GM20000 (cell line): ENCODE measurements around the gene DMGDH.

Experiments used
- DNase-seq: peaks from one replicate; pipeline ENCODE4 v3.0.0; 2012; ENCODE audit warnings: low spot score
- TF ChIP-seq, protein P1 (sequence below): IDR thresholded peaks from 2 replicates; pipeline ENCODE4 v1.5.1; 2012; ENCODE audit warnings: mild to moderate bottlenecking, control low read depth; ENCODE audit errors: extremely low read depth, missing control alignments

The DMGDH gene

DNA sequence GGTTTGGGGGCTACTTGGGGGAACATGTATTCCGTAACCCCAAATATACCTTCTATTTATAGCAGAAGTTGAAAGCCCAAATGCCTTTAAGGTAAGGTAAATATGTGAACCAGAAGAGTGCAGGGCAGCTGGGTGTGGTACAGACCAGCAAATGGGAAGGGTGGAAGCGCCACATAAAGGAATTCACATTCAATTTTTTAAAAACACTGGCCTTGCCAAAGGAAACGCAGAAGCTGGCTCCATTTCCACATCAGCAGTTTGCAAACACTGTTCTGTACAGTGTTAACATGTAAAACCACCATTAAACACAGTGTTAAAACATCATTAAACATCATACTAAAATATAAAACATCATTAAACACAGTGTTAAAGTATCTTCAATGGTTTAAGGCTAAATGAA lies 38.6 kb upstream of the DMGDH start:
- DNase-seq: no peak
- TF ChIP-seq, protein P1, sequence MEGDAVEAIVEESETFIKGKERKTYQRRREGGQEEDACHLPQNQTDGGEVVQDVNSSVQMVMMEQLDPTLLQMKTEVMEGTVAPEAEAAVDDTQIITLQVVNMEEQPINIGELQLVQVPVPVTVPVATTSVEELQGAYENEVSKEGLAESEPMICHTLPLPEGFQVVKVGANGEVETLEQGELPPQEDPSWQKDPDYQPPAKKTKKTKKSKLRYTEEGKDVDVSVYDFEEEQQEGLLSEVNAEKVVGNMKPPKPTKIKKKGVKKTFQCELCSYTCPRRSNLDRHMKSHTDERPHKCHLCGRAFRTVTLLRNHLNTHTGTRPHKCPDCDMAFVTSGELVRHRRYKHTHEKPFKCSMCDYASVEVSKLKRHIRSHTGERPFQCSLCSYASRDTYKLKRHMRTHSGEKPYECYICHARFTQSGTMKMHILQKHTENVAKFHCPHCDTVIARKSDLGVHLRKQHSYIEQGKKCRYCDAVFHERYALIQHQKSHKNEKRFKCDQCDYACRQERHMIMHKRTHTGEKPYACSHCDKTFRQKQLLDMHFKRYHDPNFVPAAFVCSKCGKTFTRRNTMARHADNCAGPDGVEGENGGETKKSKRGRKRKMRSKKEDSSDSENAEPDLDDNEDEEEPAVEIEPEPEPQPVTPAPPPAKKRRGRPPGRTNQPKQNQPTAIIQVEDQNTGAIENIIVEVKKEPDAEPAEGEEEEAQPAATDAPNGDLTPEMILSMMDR: no peak

DNA sequence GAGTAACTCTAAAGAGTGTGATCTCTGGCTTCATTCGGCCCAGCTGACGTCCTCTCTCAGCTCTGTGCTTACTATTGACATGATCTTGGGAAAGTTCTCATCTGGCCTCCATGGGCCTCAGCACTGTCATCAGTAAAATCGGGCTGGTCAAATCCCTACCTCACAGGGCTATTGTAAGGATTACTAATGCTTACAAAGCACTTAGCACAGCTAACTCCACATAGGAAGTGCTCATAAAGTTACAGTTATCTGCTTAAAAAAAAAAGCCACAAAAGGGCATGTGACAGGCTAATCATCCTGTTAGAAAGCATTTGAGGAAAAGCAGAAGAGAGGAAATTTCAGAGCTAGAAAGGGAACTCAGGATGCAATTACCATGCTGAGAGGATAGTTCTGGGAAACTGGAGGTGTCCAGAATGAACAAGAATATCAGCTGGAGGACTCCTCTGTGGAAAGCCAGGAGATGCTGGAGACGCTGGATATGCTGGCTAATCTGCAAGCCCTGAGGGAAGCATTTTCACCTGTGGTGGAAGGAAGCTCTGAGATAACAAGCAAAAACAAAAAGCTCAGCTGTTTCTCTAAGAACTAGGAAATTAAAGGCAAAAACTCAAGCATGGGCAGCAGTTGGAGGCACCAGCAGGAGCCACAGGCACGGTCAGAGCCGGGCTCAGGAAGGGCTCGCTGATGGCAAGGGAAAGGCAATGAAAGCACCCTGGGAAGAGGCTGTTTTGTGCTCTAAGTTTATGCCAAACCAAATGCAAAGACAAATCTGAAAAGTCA lies 37.7 kb upstream of the DMGDH start:
- DNase-seq: no peak
- TF ChIP-seq, protein P1: no peak

DNA sequence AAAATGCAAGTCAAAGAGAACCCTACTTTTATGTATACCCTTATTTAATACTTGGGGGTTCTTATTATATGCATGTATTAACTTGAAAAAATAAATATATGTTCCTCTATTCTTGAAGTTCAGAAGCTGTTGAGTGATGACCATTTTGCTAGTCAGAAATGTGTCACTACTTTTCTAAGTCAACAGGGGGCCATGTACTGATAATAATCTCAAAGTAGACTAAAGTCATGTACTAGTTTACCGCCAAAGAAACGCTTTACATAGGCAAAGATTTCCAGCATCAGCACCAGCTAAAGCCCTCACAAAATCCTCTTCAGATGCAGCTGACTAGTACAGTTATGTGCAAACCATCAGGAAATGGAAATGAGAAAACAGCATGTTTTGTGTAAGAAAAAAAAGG lies 36.4 kb upstream of the DMGDH start:
- DNase-seq: no peak
- TF ChIP-seq, protein P1: no peak

DNA sequence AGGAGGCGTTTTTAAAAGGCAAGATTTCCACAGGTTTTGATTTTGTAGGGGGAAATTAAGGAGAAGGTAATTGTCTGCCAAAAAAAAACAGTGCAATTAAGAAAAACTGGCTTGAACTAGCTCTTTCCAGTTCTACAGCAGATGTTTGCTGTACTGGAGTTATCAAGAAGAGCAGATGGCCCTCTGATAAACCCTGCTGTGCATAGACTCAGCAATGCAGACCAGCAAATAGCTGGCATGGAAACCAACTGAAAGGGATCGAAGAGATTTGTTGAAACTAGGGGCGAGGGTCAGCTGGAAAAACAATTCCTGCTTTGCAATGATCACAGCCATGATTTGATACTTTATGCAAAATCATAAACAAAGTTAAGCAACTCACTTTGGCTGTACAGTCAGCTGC lies 24.3 kb upstream of the DMGDH start:
- DNase-seq: no peak
- TF ChIP-seq, protein P1: no peak

DNA sequence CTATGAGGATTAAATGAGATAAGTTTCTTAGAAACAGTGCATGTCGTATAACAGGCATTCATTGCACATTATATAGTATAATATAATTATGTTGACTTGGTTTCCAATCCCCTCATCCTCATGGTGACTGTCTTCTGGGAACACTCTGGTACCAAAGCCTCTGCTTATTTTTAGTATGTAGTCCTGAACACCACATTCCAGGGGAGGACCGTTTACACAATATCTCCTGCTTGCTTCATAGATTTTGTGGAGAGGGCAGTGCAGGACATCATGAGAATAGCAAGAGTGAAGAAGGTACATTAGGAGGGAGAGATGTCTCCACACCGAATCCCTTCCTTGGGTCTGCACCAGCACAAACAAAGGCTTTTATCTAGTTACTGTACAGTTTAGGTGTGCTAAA lies 21.6 kb upstream of the DMGDH start:
- DNase-seq: no peak
- TF ChIP-seq, protein P1: no peak

DNA sequence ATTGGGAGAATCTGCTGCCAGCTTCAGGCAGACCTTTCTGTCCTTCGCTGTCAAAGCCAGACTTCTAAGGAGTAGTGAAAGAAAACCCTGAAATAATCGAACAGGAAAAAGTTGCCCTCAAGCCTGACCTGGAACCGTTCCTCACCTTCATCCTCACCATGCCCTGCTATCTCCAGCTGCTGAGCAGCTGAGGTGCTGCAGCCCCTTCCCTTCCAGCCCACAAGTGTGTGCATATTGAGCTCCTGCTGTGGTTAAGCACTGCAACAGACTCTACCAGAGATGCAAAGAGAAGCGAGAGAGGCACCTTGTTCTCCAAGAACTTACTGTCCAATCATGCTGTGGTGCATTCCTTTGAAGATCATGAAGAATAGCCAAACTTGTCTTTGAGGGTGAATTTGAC lies 19.0 kb upstream of the DMGDH start:
- no peak for DNase-seq
- TF ChIP-seq, protein P1: no peak

DNA sequence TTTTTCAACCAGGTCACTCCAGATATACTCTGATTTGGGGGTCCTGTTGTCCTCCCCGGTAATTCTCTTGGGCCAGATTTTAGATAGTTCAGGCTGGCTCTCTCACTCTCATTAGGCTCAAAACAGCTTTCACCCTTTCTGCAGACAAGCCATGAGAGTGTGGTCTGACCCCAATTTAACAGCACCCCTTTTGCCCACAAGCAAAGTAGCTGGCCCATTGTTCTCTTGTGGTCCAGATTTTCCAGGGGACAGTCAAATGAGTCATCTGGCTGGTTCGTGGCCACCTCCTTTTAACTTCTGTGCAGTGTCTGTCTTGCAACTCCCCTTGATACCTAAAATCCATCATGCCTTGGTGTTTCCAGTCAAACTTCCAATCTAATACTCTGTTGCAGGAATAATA lies 16.6 kb upstream of the DMGDH start:
- TF ChIP-seq, protein P1: no peak
- DNase-seq: no peak
